SIG-M5 treated with dmso at 0.1 percent for 504 hours (cell line): ENCODE results near the gene GPM6B.
A peak's percentile ranks its signal among the peaks of the same experiment; 100 is the strongest.

ENCODE experiments used
- DNase-seq: peaks from one replicate; lab custom pipeline; 2025; ENCODE audit not compliant: unreplicated experiment; lab: John Stamatoyannopoulos, UW

The GPM6B gene

GRCh38 chrX:13770013-13770535 lies 46.8 kb downstream of the GPM6B start:
- no peak for DNase-seq

- DNase-seq, result no peak
Measured at GRCh38 chrX:13768939-13769338, 48.0 kb downstream of the GPM6B start.

GRCh38 chrX:13764765-13765164 lies 52.1 kb downstream of the GPM6B start:
- DNase-seq, result no peak

- DNase-seq, result peak; percentile 46
Measured at GRCh38 chrX:13764281-13764680, 52.6 kb downstream of the GPM6B start.

- DNase-seq, result no peak
Measured at GRCh38 chrX:13763489-13763888, 53.4 kb downstream of the GPM6B start.

- DNase-seq, result peak; percentile 64
Measured at GRCh38 chrX:13761606-13762414, 55.1 kb downstream of the GPM6B start.

GRCh38 chrX:13760426-13760825 lies 56.5 kb downstream of the GPM6B start:
- peak; percentile 14 for DNase-seq

GRCh38 chrX:13759152-13759718 lies 57.7 kb downstream of the GPM6B start:
- peak; percentile 91 for DNase-seq

GRCh38 chrX:13756381-13756780 lies 60.5 kb downstream of the GPM6B start:
- no peak for DNase-seq

- no peak for DNase-seq
Measured at GRCh38 chrX:13755254-13755653, 61.6 kb downstream of the GPM6B start.

- peak; percentile 62 for DNase-seq
Measured at GRCh38 chrX:13754765-13755164, 62.1 kb downstream of the GPM6B start.

- peak; percentile 72 for DNase-seq
Measured at GRCh38 chrX:13752646-13753045, 64.2 kb downstream of the GPM6B start.

- DNase-seq, result no peak
Measured at GRCh38 chrX:13752141-13752540, 64.8 kb downstream of the GPM6B start.

GRCh38 chrX:13750812-13751211 lies 66.1 kb downstream of the GPM6B start:
- DNase-seq, result no peak

GRCh38 chrX:13750204-13750603 lies 66.7 kb downstream of the GPM6B start:
- peak; percentile 53 for DNase-seq

- no peak for DNase-seq
Measured at GRCh38 chrX:13748486-13748885, 68.4 kb downstream of the GPM6B start.

GRCh38 chrX:13747836-13748235 lies 69.1 kb downstream of the GPM6B start:
- peak; percentile 4 for DNase-seq

- no peak for DNase-seq
Measured at GRCh38 chrX:13742397-13743176, 74.3 kb downstream of the GPM6B start.

GRCh38 chrX:13741695-13742094 lies 75.2 kb downstream of the GPM6B start:
- no peak for DNase-seq

- DNase-seq, result peak; percentile 91
Measured at GRCh38 chrX:13734278-13735172, 82.4 kb downstream of the GPM6B start, which contains the start of the genes OFD1 and TRAPPC2. OFD1 (plus strand) TSS chrX:13734748; CDS start chrX:13735072, 324 bp downstream. TRAPPC2 (minus strand) TSS chrX:13734620; CDS start chrX:13719963, 14,657 bp downstream.
